GM18517 (cell line): ENCODE measurements around the gene OSBPL1A.
A peak's percentile ranks its signal among the peaks of the same experiment; 100 is the strongest.
"Not testable (repeated sequence)": the region's sequence is repeated elsewhere in the genome, so short reads cannot be mapped to it uniquely, and the experiment has no call there.

Source experiments
- ATAC-seq: cut with Tn5 transposase; IDR thresholded peaks from one replicate; pipeline ENCODE4 v1.9.1; 2021; ENCODE audit warnings: mild to moderate bottlenecking, moderate library complexity; ENCODE audit not compliant: unreplicated experiment

OSBPL1A gene

GRCh38 chr18:24398540-24398939 lies 916 bp upstream of the OSBPL1A start:
- ATAC-seq = no peak

GRCh38 chr18:24397131-24397693 lies 412 bp downstream of the OSBPL1A start:
- ATAC-seq = no peak

GRCh38 chr18:24396082-24396633 lies 1.5 kb downstream of the OSBPL1A start:
- no peak for ATAC-seq

GRCh38 chr18:24395049-24395795 lies 2.4 kb downstream of the OSBPL1A start:
- no peak for ATAC-seq

- no peak for ATAC-seq
Observed at GRCh38 chr18:24388957-24389356, 8.7 kb downstream of the OSBPL1A start.

- no peak for ATAC-seq
Observed at GRCh38 chr18:24386681-24387080, 10.9 kb downstream of the OSBPL1A start.

GRCh38 chr18:24381126-24381525 lies 16.5 kb downstream of the OSBPL1A start:
- ATAC-seq = no peak

GRCh38 chr18:24380163-24380747 lies 17.4 kb downstream of the OSBPL1A start:
- ATAC-seq = no peak

- ATAC-seq = no peak
Observed at GRCh38 chr18:24378598-24378997, 19.0 kb downstream of the OSBPL1A start.

- ATAC-seq = not testable (repeated sequence)
Observed at GRCh38 chr18:24376531-24376930, 21.1 kb downstream of the OSBPL1A start.

- ATAC-seq = no peak
Observed at GRCh38 chr18:24373328-24373727, 24.3 kb downstream of the OSBPL1A start.

GRCh38 chr18:24372279-24372872 lies 25.2 kb downstream of the OSBPL1A start:
- ATAC-seq = no peak

GRCh38 chr18:24370120-24370519 lies 27.5 kb downstream of the OSBPL1A start:
- no peak for ATAC-seq

- ATAC-seq = no peak
Observed at GRCh38 chr18:24369426-24369825, 28.2 kb downstream of the OSBPL1A start.

- no peak for ATAC-seq
Observed at GRCh38 chr18:24368749-24369148, 28.9 kb downstream of the OSBPL1A start.

- no peak for ATAC-seq
Observed at GRCh38 chr18:24366328-24366727, 31.3 kb downstream of the OSBPL1A start.

- ATAC-seq = no peak
Observed at GRCh38 chr18:24364177-24364576, 33.4 kb downstream of the OSBPL1A start.

GRCh38 chr18:24362757-24363156 lies 34.9 kb downstream of the OSBPL1A start:
- no peak for ATAC-seq

GRCh38 chr18:24359787-24360530 lies 37.7 kb downstream of the OSBPL1A start:
- ATAC-seq = peak; percentile 78

- no peak for ATAC-seq
Observed at GRCh38 chr18:24354278-24354677, 43.3 kb downstream of the OSBPL1A start.

GRCh38 chr18:24346254-24346653 lies 51.4 kb downstream of the OSBPL1A start:
- no peak for ATAC-seq
